ENCODE measurements around the gene SLC24A3.

- TF ChIP-seq EZH2phosphoT487 (IDR thresholded peaks at IDR 0.05; ENCODE audit: insufficient read depth, low read depth): no peak
- no peak for TF ChIP-seq EZH2 (IDR thresholded peaks at IDR 0.05; ENCODE audit: insufficient read depth, poor library complexity, severe bottlenecking)
These were observed 544.5 kb downstream of the SLC24A3 start for GRCh38 chr20:19756761-19757486.
